ENCODE measurements around the gene URAD. TPM values are rescaled to one million over a fixed set of nuclear protein-coding genes. Genes with fewer than 3 reads are reported as not detected.

Gene URAD
- polyA plus RNA-seq, 2 of the 4 experiments (the other 2 are of a cell fraction) = not detected

DNA sequence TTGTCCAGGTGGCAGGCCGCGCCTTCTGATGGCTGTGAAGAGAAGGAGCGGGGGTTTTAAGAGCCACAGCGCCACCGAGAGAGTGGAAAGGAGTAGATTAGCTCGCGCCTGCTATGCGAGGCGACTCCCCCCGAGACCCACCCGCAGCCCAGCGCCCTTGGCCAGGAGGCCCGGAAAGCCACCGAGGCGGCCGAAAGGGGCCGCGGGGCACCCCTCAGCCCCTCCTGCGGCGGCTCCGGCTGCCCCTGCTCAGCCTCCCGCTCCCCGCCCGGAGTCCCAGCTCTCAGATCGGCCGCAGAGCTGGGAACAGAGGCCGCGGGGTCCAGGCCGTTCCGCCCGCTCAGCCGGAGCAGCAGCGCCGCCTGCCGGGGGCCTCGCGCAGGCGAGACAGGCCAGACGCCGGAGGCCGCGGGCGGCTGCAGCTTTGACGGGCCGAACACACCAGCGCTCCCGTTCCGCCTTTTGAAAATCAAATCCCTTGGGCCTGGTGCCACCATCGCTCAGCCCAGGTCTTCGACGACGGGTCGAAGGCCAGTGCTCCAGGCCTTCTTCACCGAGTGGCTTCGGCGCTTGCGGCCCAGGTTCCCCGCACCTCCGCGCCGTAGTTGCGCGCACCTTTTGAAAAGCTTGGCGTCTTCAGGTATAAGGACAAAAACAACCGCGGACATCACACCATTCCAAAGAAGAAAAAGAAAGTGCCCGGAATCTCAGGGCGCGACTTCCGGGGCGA is 34.7 kb downstream of the URAD start:
- no peak for FAIRE-seq
- 0% methylated on average over 25 of the region's 71 CpGs for WGBS (ENCODE audit: missing lambda C conversion rate)
- ChIA-PET POLR2A (interaction anchor here (0.5 to 2.0 kb wide), 12 partner anchors 15 to 971 kb away, joined by 3 to 19 read pairs (median 3); partner anchors contain the start of genes CDX2, MTIF3 and PDX1), CTCF (interaction anchor here (0.7 to 6.9 kb wide), 55 partner anchors 8 to 988 kb away, joined by 3 to 132 read pairs (median 5); partner anchors contain the start of genes CDX2 and PDX1)
- peak; percentile 57 to 82 for DNase-seq (ENCODE audit: low read depth in 1 of 2, low spot score in 1 of 2)
- Histone ChIP-seq H3K4me2 (peak overlapping the region; percentile 81), H3K4me3 (peak overlapping the region; percentile 60), H3K9me3 (no peaks in the 10 kb centered on the region), H3K4me1 (0 out of 3 replicates have a peak, but pooled peaks cover 2% of the 10 kb centered on the region), H3K27ac (peak overlapping the region; percentile 92 to 99)
- peak; percentile 94 to 98 for ATAC-seq
- peak; percentile 86 for TF ChIP-seq RNF2 (IDR thresholded peaks at IDR 0.05; ENCODE audit: borderline replicate concordance, low read depth)
- TF ChIP-seq MAFK (IDR thresholded peaks at IDR 0.05; ENCODE audit: partially characterized antibody) = no peak
- no peak for TF ChIP-seq KDM1A (IDR thresholded peaks at IDR 0.05; ENCODE audit: low read depth)
- TF ChIP-seq, protein P1, sequence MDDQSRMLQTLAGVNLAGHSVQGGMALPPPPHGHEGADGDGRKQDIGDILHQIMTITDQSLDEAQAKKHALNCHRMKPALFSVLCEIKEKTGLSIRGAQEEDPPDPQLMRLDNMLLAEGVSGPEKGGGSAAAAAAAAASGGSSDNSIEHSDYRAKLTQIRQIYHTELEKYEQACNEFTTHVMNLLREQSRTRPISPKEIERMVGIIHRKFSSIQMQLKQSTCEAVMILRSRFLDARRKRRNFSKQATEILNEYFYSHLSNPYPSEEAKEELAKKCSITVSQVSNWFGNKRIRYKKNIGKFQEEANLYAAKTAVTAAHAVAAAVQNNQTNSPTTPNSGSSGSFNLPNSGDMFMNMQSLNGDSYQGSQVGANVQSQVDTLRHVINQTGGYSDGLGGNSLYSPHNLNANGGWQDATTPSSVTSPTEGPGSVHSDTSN (IDR thresholded peaks at IDR 0.05) = no peak
- no peak for TF ChIP-seq HOXB5 (CRISPR knock-in tag; IDR thresholded peaks at IDR 0.05)
- TF ChIP-seq JUN (IDR thresholded peaks at IDR 0.05) = peak in 1 of 2 experiments; percentile 29; a peak in 1 of 5 replicates
- TF ChIP-seq, protein P2, sequence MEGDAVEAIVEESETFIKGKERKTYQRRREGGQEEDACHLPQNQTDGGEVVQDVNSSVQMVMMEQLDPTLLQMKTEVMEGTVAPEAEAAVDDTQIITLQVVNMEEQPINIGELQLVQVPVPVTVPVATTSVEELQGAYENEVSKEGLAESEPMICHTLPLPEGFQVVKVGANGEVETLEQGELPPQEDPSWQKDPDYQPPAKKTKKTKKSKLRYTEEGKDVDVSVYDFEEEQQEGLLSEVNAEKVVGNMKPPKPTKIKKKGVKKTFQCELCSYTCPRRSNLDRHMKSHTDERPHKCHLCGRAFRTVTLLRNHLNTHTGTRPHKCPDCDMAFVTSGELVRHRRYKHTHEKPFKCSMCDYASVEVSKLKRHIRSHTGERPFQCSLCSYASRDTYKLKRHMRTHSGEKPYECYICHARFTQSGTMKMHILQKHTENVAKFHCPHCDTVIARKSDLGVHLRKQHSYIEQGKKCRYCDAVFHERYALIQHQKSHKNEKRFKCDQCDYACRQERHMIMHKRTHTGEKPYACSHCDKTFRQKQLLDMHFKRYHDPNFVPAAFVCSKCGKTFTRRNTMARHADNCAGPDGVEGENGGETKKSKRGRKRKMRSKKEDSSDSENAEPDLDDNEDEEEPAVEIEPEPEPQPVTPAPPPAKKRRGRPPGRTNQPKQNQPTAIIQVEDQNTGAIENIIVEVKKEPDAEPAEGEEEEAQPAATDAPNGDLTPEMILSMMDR (IDR thresholded peaks at IDR 0.05) = peak; percentile 76
- TF ChIP-seq ESRRA (IDR thresholded peaks at IDR 0.05; ENCODE audit: borderline replicate concordance, low read length) = no peak
- TF ChIP-seq, protein P3, sequence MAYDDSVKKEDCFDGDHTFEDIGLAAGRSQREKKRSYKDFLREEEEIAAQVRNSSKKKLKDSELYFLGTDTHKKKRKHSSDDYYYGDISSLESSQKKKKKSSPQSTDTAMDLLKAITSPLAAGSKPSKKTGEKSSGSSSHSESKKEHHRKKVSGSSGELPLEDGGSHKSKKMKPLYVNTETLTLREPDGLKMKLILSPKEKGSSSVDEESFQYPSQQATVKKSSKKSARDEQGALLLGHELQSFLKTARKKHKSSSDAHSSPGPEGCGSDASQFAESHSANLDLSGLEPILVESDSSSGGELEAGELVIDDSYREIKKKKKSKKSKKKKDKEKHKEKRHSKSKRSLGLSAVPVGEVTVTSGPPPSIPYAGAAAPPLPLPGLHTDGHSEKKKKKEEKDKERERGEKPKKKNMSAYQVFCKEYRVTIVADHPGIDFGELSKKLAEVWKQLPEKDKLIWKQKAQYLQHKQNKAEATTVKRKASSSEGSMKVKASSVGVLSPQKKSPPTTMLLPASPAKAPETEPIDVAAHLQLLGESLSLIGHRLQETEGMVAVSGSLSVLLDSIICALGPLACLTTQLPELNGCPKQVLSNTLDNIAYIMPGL (CRISPR knock-in tag; IDR thresholded peaks at IDR 0.05; ENCODE audit: borderline replicate concordance) = 0 out of 2 replicates have a peak, but pooled peaks have one; percentile 60
- no peak for TF ChIP-seq HOXA7 (CRISPR knock-in tag; IDR thresholded peaks at IDR 0.05)
- TF ChIP-seq SMC3 (IDR thresholded peaks at IDR 0.05) = peak; percentile 53
- TF ChIP-seq RAD21 (conservative IDR thresholded peaks at IDR 0.05 in 1 of 2, IDR thresholded peaks at IDR 0.05 in 1 of 2) = peak; percentile 44 to 76

DNA sequence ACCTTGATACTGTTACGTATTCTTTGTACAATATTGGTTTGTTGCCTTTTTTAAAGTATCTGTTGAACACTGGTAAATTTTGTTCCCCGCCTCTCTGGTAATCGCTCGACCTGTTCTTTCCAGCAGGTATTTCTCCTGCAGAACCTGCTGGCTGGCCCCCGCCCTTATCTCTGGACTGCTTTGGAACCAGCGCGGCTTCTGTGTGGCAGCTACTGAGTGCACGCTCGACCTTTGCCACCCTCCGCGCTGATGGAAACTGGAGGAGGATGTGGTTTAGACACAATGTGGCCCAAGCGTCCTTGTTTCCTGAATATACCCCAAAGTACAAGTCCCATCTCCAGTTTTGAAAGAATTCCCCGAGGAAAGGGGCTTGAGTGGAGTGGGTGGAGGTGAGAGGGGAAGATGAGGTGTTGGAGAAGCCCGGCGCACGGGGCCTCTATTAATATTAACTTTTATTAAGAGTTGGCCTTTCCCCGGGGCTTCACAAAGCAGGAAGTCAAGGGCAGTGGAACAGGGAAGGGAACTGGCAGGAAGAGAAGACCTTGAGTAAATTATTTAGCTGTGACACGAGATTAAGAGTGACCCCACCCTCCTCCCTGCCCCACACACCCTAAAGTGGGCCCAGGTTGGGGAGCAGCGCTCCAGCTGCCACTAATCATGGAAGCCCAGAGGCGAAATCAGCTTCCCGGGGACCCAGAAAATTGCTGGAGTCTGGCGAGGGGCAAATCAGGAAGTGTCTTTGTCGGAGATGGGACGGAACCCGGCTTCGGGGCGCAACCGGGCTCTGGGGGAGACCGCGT is 35.4 kb downstream of the URAD start:
- Histone ChIP-seq H3K4me2 (peak overlapping the region; percentile 81), H3K4me3 (peak overlapping the region; percentile 60), H3K4me1 (0 out of 3 replicates have a peak, but pooled peaks cover 2% of the 10 kb centered on the region), H3K9me3 (no peaks in the 10 kb centered on the region), H3K27ac (peak overlapping the region; percentile 92 to 99)
- 50% methylated on average over 30 of the region's 30 CpGs for WGBS (ENCODE audit: missing lambda C conversion rate)
- peak in 1 of 2 experiments; percentile 12; a peak in 3 of 6 replicates for ATAC-seq
- CTCF ChIA-PET = interaction anchor here (0.7 to 6.9 kb wide), 46 partner anchors 7 to 985 kb away, joined by 3 to 132 read pairs (median 6); partner anchors contain the start of genes CDX2 and PDX1
- DNase-seq (ENCODE audit: low read depth in 1 of 2, low spot score in 1 of 2) = no peak
- no peak for FAIRE-seq
- POLR2A ChIA-PET = interaction anchor here (0.6 to 2.0 kb wide), 8 partner anchors 15 to 591 kb away, joined by 3 to 19 read pairs (median 4); partner anchors contain the start of genes CDX2, MTIF3 and PDX1
- TF ChIP-seq, protein P4, sequence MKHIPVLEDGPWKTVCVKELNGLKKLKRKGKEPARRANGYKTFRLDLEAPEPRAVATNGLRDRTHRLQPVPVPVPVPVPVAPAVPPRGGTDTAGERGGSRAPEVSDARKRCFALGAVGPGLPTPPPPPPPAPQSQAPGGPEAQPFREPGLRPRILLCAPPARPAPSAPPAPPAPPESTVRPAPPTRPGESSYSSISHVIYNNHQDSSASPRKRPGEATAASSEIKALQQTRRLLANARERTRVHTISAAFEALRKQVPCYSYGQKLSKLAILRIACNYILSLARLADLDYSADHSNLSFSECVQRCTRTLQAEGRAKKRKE (CRISPR knock-in tag; IDR thresholded peaks at IDR 0.05; ENCODE audit: low read depth) = no peak
- TF ChIP-seq POLR2AphosphoS2 (conservative IDR thresholded peaks at IDR 0.05; ENCODE audit: low read length) = no peak
- TF ChIP-seq EHMT2 (IDR thresholded peaks at IDR 0.05; ENCODE audit: low read depth) = no peak
- no peak for TF ChIP-seq SMC3 (IDR thresholded peaks at IDR 0.05)
- no peak for TF ChIP-seq RNF2 (IDR thresholded peaks at IDR 0.05; ENCODE audit: borderline replicate concordance, low read depth)
- no peak for TF ChIP-seq HDAC2 (IDR thresholded peaks at IDR 0.05)
- TF ChIP-seq TP53 (CRISPR knock-in tag; IDR thresholded peaks at IDR 0.05) = no peak
- TF ChIP-seq EP300 (IDR thresholded peaks at IDR 0.05) = no peak
- TF ChIP-seq FOSL2 (IDR thresholded peaks at IDR 0.05) = no peak
- TF ChIP-seq FOSL2 (CRISPR knock-in tag; IDR thresholded peaks at IDR 0.05) = no peak
- TF ChIP-seq ZC3H11A (IDR thresholded peaks at IDR 0.05) = no peak
- TF ChIP-seq ZNF302 (CRISPR knock-in tag; IDR thresholded peaks at IDR 0.05) = no peak
- TF ChIP-seq CEBPB (IDR thresholded peaks at IDR 0.05) = no peak
- TF ChIP-seq, protein P2 (IDR thresholded peaks at IDR 0.05) = no peak
- TF ChIP-seq, protein P5, sequence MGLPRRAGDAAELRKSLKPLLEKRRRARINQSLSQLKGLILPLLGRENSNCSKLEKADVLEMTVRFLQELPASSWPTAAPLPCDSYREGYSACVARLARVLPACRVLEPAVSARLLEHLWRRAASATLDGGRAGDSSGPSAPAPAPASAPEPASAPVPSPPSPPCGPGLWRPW (IDR thresholded peaks at IDR 0.05) = no peak
